Measurements from ENCODE around the gene MARCHF11.

Gene MARCHF11

GRCh38 chr5:16057277-16057676, 122.3 kb downstream of the MARCHF11 start:
- no peak for DNase-seq (ENCODE audit: low read depth in 1 of 2, low spot score in 1 of 2)

- DNase-seq (ENCODE audit: low read depth in 1 of 2, low spot score in 1 of 2) = no peak
Measured at GRCh38 chr5:16051246-16051755, 128.3 kb downstream of the MARCHF11 start.

- no peak for DNase-seq (ENCODE audit: low read depth in 1 of 2, low spot score in 1 of 2)
Measured at GRCh38 chr5:16050414-16050813, 129.2 kb downstream of the MARCHF11 start.

- no peak for DNase-seq (ENCODE audit: low read depth in 1 of 2, low spot score in 1 of 2)
Measured at GRCh38 chr5:16049761-16050160, 129.8 kb downstream of the MARCHF11 start.

GRCh38 chr5:16048132-16048531, 131.5 kb downstream of the MARCHF11 start:
- DNase-seq (ENCODE audit: low read depth in 1 of 2, low spot score in 1 of 2) = no peak

- no peak for DNase-seq (ENCODE audit: low read depth in 1 of 2, low spot score in 1 of 2)
Measured at GRCh38 chr5:16043349-16043965, 136.1 kb downstream of the MARCHF11 start.

- DNase-seq (ENCODE audit: low read depth in 1 of 2, low spot score in 1 of 2) = no peak
Measured at GRCh38 chr5:16037121-16037845, 142.3 kb downstream of the MARCHF11 start.

- DNase-seq (ENCODE audit: low read depth in 1 of 2, low spot score in 1 of 2) = no peak
Measured at GRCh38 chr5:16034319-16035001, 145.1 kb downstream of the MARCHF11 start.

- DNase-seq (ENCODE audit: low read depth in 1 of 2, low spot score in 1 of 2) = no peak
Measured at GRCh38 chr5:16033187-16033925, 146.2 kb downstream of the MARCHF11 start.

- DNase-seq (ENCODE audit: low read depth in 1 of 2, low spot score in 1 of 2) = no peak
Measured at GRCh38 chr5:16028708-16029107, 150.9 kb downstream of the MARCHF11 start.

GRCh38 chr5:16025681-16026080, 153.9 kb downstream of the MARCHF11 start:
- DNase-seq (ENCODE audit: low read depth in 1 of 2, low spot score in 1 of 2) = no peak

- DNase-seq (ENCODE audit: low read depth in 1 of 2, low spot score in 1 of 2) = no peak
Measured at GRCh38 chr5:16018970-16019369, 160.6 kb downstream of the MARCHF11 start.

GRCh38 chr5:16017720-16018119, 161.9 kb downstream of the MARCHF11 start:
- DNase-seq (ENCODE audit: low read depth in 1 of 2, low spot score in 1 of 2) = no peak

Measured in activated CD4-positive, alpha-beta T cell treated with anti-CD3 and anti-CD28 coated beads, Interleukin-2, amount 50 U/mL, for 24 hours (primary cell).